HUDEP-2 (cell line): ENCODE measurements around the gene GADD45G.

Experiments used
- DNase-seq, 76 experiments: peaks; one replicate each; lab custom pipeline; 2025; ENCODE audit not compliant: unreplicated experiment in 76 of 76; lab: John Stamatoyannopoulos, UW

Gene GADD45G, protein sequence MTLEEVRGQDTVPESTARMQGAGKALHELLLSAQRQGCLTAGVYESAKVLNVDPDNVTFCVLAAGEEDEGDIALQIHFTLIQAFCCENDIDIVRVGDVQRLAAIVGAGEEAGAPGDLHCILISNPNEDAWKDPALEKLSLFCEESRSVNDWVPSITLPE

DNA sequence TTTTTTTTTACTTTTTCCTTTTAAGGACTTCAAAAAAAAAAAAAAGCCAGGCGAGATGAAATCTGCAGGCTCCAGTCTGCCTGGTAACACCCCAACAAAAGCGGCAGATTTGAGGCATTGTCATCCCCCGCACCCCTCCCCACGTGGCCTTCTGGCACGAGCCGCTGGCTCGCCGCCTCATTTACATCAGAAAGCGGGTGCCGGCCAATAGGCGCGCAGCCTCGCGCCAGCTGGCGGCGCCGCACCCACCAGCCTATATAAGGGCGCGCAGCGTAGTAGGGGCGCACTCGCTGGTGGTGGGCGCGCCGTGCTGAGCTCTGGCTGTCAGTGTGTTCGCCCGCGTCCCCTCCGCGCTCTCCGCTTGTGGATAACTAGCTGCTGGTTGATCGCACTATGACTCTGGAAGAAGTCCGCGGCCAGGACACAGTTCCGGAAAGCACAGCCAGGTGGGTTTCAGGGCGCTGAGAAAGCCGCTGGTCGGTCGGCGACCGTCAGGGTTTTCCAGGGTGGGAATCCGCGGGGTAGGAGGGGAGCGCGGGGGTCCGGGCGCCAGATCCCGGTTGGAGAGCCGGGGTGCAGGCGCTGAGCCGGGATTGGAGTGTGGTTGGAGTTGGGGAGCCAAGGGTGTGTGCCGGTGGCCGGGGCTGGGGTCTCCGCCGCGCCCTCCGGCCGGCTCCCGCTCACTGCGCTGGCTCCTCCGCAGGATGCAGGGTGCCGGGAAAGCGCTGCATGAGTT, at the start of gene GADD45G:
TSS of gene GADD45G (plus strand) at position 284 of the 736 bp plus-strand sequence. CDS start at position 394, 110 bp downstream.
- peak in 74 of 76 experiments; percentile 18 to 89 (median 78) for DNase-seq

DNA sequence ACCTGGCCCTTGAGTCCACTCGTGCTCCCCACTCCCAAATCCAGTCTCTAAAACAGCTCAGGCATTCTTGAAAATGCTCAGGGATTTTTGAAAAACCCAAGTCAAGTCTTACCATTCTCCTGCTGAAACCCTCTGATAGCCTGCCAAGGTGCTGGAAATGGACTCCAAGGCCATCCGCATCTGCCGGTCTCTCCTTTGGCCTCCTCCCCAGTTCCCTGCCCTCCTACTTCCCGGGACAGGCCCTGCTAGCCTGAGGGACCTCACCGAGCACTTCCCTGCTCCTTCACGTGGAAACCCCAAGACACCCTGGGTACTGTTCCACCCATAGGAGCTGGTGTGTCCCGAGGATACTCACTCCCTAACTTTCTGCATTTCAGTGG, 49.8 kb upstream of the GADD45G start:
- DNase-seq: no peak

DNA sequence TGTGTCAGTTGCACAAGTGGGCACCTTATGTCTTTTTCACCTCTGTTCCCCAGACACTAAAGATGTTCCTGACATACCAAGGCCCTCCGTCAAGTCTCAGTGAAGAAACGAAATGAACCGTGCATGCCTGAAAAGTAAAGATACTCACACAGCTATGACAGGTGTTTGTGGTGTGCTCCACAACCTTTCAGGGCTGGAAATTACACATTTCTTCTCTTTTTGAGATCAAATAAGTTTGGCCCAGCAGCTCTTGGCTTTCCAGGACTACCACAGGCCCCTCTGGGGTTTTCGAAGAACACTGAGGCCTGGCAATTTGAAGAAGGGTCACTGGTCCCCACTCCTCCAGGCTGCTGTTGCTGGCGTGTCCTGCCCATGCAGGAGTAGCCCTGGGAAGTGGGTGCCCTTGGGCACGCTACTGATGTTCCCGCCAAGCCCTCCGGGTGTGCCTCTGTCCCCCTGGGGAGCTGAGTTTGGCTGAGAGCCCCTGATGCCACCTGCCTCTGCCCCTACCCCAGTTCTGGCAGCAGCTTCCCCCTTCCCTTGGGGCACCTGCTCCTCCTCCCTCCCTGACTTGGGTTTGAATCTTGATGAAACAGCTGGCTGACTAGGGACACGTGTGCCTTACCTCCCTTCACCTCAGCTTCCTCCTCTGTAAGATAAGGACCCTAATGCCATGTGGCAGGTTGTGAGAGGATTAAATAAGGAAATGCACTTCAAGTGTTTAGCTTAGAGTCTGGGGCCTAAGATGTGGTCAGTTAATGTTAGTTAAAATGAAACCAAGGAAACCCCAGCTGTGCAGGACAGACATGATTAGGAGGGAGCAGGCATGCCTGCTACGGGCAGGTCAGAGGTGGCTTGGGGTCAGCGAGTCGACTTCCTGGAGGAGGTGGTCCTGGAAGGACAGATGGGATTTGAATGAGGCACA, 49.1 kb upstream of the GADD45G start:
- DNase-seq: no peak

DNA sequence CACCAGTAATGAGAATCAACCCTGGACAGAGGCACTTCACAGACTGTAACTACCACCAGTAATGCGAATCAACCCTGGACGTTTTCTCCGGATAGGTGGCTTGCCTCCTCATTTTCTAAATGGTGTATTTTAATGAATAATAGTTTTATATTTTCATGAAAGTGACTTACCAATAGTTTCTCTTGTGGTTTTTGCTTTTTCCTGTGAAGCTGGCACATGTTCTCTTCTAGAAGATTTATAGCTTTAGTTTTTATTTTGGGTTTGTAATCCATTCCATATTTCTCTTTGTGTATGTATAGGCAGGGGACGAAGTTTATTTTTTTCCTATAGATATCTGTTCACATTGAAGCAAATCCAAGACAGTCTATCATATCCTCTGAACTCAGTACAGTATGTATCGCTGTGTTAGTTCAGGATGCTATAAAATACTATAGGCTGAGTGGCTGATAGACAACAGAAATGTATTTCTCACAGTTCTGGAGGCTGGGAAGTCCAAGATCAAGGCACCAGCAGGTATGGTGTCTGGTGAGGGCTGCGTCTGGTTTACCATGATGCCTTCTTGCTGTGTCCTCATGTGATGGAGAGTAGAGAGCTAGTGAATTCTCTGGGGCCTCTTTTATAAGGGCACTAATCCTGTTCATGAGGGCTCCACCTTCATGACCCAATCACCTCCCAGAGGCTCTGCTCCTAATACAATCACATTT, 46.5 kb upstream of the GADD45G start:
- DNase-seq: no peak

DNA sequence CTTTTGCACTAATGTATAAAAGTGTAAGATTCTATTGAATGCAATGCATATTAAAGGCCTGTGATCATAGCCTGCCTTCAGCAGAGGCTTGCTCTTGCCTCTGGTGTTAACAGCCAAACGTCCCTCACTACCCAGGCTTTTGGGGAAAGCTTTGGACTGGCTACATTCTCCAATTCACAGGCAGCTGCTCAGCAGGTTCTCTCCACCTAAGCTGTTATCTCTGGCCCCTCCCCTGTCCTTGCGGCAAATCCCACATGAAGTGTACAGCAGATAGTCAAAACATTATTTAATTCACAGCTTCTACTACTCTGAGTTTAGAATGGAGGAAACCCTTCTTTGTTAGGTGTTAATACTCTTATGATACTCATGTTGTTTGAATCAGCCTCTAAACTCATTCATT, 45.9 kb upstream of the GADD45G start:
- no peak for DNase-seq

DNA sequence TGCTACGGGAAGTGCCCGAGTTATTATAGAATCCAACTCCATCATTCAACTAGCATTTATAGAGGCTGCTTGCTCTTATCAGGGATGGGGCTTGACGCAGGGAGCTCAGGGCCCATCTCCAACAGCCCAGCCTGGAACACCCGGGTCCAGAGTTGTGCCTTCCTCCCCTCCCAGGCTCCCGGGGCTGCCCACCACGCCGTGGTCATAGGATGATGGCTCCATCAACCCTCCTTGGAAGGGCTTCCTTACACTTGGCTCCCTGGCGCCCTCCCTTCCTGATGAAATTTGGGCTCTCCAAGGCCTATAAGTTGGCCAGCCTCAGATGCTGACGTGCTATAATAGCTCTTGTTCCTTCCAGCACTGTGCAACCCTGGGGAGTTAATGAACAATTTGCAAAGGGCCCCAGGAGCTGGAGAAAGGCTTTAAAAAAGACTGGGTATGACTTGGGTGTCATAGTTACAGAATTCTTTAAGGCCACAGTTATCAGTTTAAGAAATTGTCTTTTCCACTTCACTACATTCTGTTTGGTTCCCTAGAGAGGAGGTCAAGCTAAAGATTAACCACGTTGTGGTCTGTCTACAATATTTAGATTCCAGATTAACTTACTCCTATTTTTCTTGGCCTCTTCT, 42.5 kb upstream of the GADD45G start:
- no peak for DNase-seq

DNA sequence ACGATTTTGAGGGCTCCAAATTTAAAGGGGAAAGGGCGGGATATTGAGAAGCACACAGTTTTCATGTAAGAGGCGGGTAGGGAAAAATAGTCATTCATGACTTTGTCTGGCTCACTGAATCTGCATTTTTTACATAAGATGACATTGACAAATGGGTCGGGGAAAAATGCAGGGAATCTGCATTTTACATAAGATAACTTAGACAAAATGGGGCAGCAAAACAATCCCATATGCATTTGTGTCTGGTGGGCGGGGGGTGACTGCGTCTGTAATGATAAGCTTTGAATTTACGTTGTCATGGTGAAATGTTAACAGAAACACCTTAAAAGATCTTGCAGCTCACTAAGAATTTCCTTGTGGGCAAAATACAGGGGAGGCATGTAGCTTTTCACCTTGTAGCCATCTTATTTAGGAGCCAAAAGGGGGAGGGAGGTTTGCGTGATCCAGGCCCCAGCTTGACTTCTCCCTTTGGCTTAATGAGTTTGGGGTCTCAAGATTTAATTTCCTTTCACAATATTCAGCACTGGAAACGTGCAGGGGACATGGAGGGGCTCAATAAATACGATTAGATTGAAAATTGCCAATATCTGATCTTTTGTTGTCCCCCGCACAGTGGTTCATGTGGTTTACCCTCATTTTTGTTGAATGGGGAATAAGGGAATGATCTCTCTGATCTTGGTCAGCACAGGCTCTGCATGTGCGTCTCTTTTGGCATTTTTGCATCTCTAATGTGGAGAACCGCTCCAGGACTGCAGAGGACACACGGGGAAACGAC, 41.1 kb upstream of the GADD45G start:
- no peak for DNase-seq

DNA sequence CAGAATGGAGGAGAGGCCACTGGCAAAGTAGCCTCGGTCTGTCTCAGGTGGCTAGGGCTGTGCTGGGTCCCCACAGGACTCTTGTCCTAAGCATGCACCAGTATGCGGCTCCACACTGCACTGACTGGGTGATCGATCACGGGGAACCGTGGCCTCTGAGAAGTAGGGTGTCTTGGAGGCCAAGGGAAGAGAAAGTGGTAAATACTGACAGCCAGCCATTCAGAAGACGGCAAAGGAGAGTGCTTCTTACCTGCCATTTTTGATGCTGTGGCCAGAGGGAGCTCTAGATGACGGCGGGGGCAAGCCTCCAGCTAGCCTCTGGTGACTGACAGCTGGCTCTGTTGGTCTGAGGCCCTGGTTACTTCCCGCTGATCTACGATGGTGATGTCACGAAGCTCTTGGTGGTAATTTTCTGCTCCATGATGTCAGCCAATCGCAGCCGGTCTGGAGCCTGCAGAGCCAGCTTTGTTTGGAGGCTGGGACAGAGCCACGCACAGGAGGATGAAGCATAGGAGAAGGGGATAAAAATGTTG, 40.4 kb upstream of the GADD45G start:
- peak in 11 of 76 experiments; percentile 1 to 18 (median 11) for DNase-seq

DNA sequence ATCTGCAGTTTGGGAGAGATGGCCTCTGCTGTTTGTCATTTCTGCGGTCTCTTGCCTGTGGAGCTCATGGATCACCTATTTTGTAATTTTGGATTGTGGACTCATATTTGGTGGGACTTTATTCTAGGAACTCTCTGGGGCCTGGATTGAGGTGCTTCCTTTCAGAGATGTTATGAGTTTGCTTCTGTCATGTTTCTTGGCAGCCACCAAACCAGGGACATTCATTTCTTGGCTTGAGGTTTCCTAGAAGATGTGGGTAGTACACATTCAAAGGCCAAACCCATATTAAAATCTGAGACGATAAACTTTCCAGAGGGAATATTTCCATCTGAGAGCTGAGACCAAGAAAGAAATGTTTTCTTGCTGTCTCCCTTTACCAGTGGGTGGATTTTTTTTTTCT, 37.2 kb upstream of the GADD45G start:
- no peak for DNase-seq

DNA sequence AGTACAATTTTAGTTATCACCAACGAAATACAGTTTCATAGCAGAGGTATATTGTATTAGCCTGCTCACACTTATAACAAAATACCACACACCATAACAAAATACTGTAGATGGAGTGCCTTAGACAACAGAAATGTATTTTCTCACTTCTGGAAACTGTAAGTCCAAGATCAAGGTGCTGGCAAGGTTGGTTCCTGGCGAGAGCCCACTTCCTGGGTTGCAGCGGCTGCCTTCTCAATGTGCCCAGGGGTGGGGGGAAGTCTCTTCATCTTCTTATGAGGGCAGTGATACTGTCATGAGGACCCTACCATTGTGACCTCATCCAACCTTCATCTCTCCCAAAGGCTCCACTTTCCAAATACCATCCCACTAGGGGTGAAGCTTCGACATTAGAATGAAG, 30.5 kb upstream of the GADD45G start:
- DNase-seq: no peak

DNA sequence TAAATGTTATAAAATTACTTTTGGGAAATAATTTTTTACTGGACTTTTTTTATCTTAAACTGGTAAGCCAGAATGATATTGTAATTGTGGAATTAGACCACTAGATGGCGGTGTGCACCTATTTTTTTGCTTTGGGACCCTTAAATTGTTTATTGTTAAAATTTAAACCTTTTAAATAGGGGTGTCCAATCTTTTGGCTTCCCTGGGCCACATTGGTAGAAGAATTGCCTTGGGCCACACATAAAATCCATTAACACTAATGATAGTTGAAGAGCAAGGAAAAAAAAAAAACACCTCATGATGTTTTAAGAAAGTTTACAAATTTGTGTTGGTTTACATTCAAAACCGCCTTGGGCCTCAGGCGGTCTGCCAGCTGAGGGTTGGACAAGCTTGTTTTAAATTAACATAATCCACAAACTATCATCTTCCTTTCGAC, 28.4 kb upstream of the GADD45G start:
- DNase-seq: peak in 6 of 76 experiments; percentile 5 to 19 (median 10)

DNA sequence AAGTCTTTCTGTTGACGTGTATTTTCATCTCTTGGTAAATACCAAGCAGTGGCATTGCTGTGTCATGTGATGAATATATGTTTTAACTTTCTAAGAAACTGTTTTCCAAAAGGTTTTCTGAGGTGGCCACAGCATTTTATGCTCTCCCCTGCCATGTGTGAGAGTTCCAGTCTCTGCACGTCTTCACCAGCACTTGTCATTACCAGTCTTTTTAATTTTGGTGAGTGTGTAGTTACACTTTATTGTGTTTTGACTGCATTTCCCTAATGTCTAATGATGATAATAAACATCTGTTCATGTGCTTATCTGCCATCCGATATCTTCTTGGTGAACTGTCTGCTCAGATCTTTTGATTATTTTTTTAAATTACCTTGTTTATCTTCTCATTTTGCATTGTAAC, 27.4 kb upstream of the GADD45G start:
- DNase-seq: no peak

DNA sequence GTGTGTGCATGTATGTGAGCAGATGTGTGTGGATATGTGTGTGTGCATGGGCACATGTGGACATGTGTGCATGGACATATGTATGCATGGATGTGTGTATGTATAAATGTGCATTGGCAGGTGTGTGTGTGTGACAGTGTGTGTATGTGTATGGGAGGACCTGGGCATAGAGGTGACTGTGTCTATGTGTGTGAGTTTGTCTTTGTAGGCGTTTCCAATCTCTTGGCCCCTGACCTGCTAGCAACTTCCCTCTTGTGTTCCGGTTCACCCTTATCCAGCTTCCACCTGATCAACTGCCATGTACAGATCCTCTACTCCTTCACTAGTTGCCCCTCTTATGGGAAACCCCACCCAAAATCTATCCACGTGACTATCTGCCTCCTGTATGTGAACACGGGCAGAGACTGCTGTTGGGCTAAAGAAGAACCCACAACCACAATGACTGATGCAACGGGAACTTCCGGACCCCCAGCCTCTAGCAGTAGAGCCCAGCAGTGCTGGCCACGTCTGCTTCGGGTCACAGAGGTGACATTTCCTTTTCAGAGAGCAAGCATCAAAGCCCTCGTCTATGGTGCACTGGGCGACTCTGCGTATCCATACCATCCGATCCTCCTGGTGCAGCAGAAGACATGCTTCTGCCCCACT, 24.9 kb upstream of the GADD45G start:
- DNase-seq: no peak

DNA sequence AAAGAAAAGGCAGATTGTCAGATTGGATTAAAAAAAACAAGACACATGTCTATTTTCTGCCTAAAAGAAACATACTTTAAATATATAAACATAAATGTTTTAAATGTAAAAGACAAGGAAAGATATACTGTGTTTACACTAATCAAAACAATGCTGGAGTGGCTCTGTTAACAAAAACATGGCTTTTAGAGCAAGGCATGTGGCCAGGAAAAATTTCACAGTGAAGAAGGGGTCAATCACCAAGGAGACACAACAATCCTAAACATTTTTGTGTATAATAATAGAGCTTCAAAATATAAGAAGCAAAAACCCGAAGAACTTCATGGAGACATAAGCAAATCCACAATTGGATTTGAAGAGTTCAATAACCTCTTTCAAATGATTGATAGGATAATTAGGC, 18.5 kb upstream of the GADD45G start:
- no peak for DNase-seq

DNA sequence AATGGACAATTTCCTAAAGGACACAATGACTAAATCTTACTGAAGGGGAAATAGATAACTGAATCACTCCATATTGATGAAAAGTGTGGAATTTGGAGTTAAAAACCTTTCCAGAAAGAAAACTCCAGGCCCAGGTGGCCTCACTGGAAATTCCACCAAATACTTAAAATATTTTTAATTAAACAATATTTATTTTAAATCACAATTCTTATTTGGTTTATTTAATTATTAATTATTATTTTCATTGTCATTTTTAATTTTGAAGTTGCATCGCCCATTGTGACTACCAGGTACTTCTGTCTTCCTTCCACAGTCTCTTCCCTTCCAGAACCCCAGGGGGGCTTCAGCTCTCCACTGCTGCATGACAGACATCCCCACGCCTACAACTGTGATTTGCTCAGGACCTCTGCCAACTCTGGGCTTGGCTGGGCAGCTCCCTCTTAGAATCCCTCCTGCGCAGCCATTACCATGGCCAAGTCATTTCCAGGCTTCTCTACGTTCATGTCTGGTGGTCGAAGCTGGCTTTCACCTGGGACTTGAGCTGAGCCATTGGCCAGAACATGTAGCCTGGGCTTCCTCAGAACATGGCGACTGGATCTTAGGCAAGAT, 16.4 kb upstream of the GADD45G start:
- DNase-seq: no peak

DNA sequence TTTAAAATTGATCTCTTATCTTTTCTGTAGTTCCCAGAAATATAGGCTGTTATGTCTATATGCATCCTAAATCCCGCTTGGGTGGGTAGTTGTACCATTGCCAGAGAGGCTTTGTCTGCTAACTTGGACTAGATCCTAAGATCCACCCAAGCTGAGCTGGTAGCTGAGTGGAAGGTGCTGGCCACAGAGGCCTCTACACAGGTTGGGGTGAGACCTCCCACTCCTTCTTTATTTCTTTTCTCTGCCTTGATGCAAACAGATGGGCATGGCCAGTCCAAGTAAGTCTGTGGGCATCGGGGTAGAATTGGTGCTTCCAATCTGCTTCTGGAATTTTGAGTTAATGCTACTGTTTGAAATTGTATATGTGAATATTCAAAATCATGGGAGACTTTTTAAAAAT, 14.4 kb upstream of the GADD45G start:
- no peak for DNase-seq

DNA sequence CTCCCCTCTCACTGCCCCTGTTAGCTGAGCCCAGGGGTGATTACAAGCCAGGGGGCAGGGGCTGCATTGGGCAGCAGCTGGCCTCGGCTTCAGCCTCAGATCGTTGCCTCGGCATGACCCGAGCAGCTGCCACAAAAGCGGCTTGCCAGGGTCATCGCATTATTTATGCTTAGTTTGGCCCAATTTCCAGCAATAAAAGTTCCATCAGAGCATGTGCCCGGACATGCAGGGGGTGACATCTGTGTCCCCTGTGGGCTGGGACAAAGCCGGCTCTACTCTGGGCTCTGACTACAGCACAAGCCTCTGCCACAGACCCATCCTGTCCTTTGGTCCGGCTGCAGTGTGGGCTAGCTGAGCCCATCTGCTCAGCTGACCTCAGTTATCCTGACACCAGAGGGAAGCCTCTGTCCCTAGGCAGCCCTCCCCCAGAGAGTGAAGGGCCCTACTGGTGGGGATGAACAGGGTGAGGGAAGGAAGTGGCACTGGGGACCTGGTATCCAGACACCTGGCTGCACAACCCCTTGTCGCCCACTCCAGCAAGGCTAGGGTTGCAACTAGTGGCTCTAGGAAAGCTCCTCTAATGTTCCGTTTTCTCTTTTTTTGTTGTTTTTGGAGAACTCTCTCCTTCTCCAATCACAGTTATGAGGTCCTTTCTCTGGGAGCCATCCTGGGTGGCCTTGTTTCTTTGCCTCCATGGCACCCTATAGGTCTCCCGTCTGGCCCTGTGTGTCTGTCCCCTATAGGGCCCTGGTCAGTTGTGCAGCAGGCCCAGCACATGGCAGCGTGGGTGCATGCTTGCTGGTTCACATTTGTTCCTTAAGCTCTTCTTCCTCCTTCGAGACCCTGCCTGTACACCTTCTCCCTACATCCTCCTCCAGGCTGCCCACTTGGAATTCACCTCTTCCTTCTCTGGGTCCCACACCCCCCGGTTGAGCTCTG, 13.3 kb upstream of the GADD45G start:
- no peak for DNase-seq
